Adrenal gland (tissue), 5 donors: ENCODE data around the gene FBXL7.

Source experiments
- POLR2A ChIP-seq, 2 donors: fragments of 450-650 bp; IDR thresholded peaks; one replicate each; pipeline ENCODE4 v1.6.1; 2017; ENCODE audit warnings: antibody characterized with exemption in 2 of 2, mild to moderate bottlenecking in 2 of 2, moderate library complexity in 1 of 2
- TF ChIP-seq, protein P1 (sequence below), 6 experiments: fragments of 450-650 bp in 4 of 6; fragments of 200-600 bp in 2 of 6; sonication (generic) in 1 of 6; IDR thresholded peaks; 1 replicate in 5 of 6; 2 replicates in 1 of 6; pipeline versions ENCODE4 v1.5.1 to v1.8.0; 2016 to 2021; ENCODE audit warnings: antibody characterized with exemption in 6 of 6, mild to moderate bottlenecking in 2 of 6, moderate library complexity in 1 of 6
- donor health status: DM: no; HTN: no; CAD: no.

GRCh38 chr5:15646371-15646770 lies 146.4 kb downstream of the FBXL7 start:
- no peak for TF ChIP-seq POLR2A (IDR thresholded peaks at IDR 0.05)
- TF ChIP-seq, protein P1, sequence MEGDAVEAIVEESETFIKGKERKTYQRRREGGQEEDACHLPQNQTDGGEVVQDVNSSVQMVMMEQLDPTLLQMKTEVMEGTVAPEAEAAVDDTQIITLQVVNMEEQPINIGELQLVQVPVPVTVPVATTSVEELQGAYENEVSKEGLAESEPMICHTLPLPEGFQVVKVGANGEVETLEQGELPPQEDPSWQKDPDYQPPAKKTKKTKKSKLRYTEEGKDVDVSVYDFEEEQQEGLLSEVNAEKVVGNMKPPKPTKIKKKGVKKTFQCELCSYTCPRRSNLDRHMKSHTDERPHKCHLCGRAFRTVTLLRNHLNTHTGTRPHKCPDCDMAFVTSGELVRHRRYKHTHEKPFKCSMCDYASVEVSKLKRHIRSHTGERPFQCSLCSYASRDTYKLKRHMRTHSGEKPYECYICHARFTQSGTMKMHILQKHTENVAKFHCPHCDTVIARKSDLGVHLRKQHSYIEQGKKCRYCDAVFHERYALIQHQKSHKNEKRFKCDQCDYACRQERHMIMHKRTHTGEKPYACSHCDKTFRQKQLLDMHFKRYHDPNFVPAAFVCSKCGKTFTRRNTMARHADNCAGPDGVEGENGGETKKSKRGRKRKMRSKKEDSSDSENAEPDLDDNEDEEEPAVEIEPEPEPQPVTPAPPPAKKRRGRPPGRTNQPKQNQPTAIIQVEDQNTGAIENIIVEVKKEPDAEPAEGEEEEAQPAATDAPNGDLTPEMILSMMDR (IDR thresholded peaks at IDR 0.05): no peak
